Neuron (in vitro differentiated cells): Measurements from ENCODE around the gene DLG3.

Source experiments
- H2AFZ ChIP-seq: one replicate; pipeline ENCODE4 v1.6.1; 2013; ENCODE audit warnings: low read depth, mild to moderate bottlenecking, inconsistent platforms, low read length, moderate library complexity
- H3K27me3 ChIP-seq: one replicate; pipeline ENCODE4 v1.6.1; 2013; ENCODE audit warnings: low read length; ENCODE audit not compliant: insufficient read depth
- H3K36me3 ChIP-seq: one replicate; pipeline ENCODE4 v1.6.1; 2013; ENCODE audit warnings: low read length; ENCODE audit not compliant: insufficient read depth
- H3K4me1 ChIP-seq: one replicate; pipeline ENCODE4 v1.6.1; 2013; ENCODE audit warnings: low read length; ENCODE audit not compliant: insufficient read depth
- H3K4me3 ChIP-seq: 2 replicates; pipeline ENCODE4 v1.5.1; 2013; ENCODE audit warnings: mild to moderate bottlenecking, low read length, moderate library complexity
- H3K9me3 ChIP-seq: one replicate; pipeline ENCODE4 v1.6.1; 2013; ENCODE audit warnings: low read length

DLG3 gene

GRCh38 chrX:70527610-70528345 is 83.1 kb downstream of the DLG3 start:
- Histone ChIP-seq H2AFZ (no peak overlapping the region), H3K27me3 (no peaks in the 10 kb centered on the region), H3K4me1 (no peaks in the 10 kb centered on the region), H3K9me3 (no peaks in the 10 kb centered on the region), H3K36me3 (no peaks in the 10 kb centered on the region), H3K4me3 (no peak overlapping the region)

- Histone ChIP-seq H3K4me3 (no peak overlapping the region), H3K36me3 (no peaks in the 10 kb centered on the region), H3K4me1 (no peaks in the 10 kb centered on the region), H3K27me3 (no peaks in the 10 kb centered on the region), H3K9me3 (no peaks in the 10 kb centered on the region), H2AFZ (no peak overlapping the region)
Measured at GRCh38 chrX:70535198-70535597, 90.6 kb downstream of the DLG3 start.

- H3K4me1 ChIP-seq = no peaks in the 10 kb centered on the region
- no peaks in the 10 kb centered on the region for H3K27me3 ChIP-seq
- no peak overlapping the region for H3K4me3 ChIP-seq
- no peaks in the 10 kb centered on the region for H3K36me3 ChIP-seq
- no peaks in the 10 kb centered on the region for H3K9me3 ChIP-seq
- no peak overlapping the region for H2AFZ ChIP-seq
Measured at GRCh38 chrX:70549429-70549828, 104.8 kb downstream of the DLG3 start.

GRCh38 chrX:70552130-70552704 is 107.6 kb downstream of the DLG3 start:
- no peaks in the 10 kb centered on the region for H3K9me3 ChIP-seq
- no peaks in the 10 kb centered on the region for H3K4me1 ChIP-seq
- H2AFZ ChIP-seq = no peak overlapping the region
- H3K27me3 ChIP-seq = no peaks in the 10 kb centered on the region
- no peaks in the 10 kb centered on the region for H3K36me3 ChIP-seq
- no peak overlapping the region for H3K4me3 ChIP-seq

GRCh38 chrX:70553516-70553915 is 108.9 kb downstream of the DLG3 start:
- no peaks in the 10 kb centered on the region for H3K9me3 ChIP-seq
- H3K36me3 ChIP-seq = no peaks in the 10 kb centered on the region

GRCh38 chrX:70554081-70554480 is 109.4 kb downstream of the DLG3 start:
- H3K9me3 ChIP-seq = no peaks in the 10 kb centered on the region
- H3K4me3 ChIP-seq = no peak overlapping the region
- H2AFZ ChIP-seq = no peak overlapping the region
- H3K36me3 ChIP-seq = no peaks in the 10 kb centered on the region
- H3K27me3 ChIP-seq = no peaks in the 10 kb centered on the region
- no peaks in the 10 kb centered on the region for H3K4me1 ChIP-seq

More at GRCh38 chrX:70553516-70553915, 108.9 kb downstream of the DLG3 start:
- Histone ChIP-seq H3K27me3 (no peaks in the 10 kb centered on the region), H3K4me3 (no peak overlapping the region), H2AFZ (no peak overlapping the region), H3K4me1 (no peaks in the 10 kb centered on the region)

- no peak overlapping the region for H2AFZ ChIP-seq
- no peaks in the 10 kb centered on the region for H3K36me3 ChIP-seq
- H3K4me1 ChIP-seq = no peaks in the 10 kb centered on the region
- no peaks in the 10 kb centered on the region for H3K27me3 ChIP-seq
- H3K4me3 ChIP-seq = no peak overlapping the region
- no peaks in the 10 kb centered on the region for H3K9me3 ChIP-seq
Measured at GRCh38 chrX:70554523-70554922, 109.9 kb downstream of the DLG3 start.

- no peaks in the 10 kb centered on the region for H3K27me3 ChIP-seq
- no peak overlapping the region for H3K4me3 ChIP-seq
- H2AFZ ChIP-seq = no peak overlapping the region
- no peaks in the 10 kb centered on the region for H3K4me1 ChIP-seq
- no peaks in the 10 kb centered on the region for H3K36me3 ChIP-seq
- H3K9me3 ChIP-seq = no peaks in the 10 kb centered on the region
Measured at GRCh38 chrX:70554948-70555347, 110.3 kb downstream of the DLG3 start.
